Activated T-cell treated with anti-CD3 and anti-CD28 coated beads for 24 hours (primary cell): ENCODE measurements around the gene ROR1.

ENCODE experiments used
- DNase-seq: peaks from one replicate; pipeline ENCODE4 v3.0.0-alpha.2; 2020; ENCODE audit warnings: low read depth

The ROR1 gene

DNA sequence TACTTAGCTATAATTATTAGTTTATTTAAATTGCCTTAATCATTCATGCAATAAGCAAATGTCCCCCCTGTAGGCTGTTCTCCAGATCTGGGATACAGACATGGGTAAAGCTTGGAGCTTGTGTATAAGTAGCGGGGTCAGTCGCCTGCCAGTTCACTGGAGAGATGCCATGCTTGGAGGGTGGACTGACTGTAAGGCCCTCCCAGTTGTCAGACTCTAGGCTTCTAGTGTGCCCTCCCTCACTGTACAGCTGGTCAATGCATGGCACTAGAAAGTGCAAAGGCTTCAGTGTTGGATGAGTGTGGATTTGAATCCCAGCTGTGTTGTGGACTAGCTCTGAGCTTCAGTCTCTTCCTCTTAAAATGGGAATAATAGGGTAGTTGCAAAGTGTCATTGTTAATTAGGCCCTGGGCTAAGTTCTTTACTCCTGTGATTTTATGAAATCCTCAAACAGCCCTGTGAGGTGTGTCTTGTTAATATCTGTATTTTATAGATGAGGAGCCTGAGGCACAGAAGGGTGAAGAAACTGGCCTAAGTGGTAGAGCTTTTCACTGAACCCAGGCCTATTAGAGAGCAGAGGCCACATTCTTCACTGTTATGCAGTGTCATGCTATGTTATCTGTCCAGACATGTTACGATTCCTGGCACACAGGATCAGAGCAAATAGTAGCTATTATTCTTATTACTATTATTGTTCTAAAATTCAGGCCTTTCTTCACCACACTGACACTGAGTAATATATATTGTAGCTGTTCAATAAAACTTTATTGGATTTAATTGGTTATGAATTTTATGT, 85.9 kb downstream of the ROR1 start:
- no peak for DNase-seq

- no peak for DNase-seq
Measured at GRCh38 chr1:63861052-63861691, 87.4 kb downstream of the ROR1 start.

DNA sequence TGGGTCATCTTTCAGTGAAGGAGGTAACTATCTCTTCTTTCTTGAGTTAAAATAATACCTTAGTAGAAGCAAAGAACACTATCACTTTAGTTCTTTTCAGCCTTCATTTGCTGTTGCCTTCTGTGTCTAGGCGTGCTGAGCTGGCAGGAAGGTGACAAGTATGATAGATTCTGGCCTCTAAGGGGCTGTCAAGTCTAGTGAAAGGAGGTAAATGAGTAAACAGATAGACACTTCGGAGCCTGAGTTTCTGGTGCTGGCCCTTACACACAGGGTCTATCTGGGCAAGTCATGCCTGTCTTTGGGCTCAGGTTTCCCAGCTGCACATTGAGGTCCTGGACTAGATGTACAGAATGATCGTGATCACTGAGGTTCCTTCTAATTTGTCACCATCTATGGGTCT, 89.3 kb downstream of the ROR1 start:
- DNase-seq: no peak

GRCh38 chr1:63864224-63864641, 90.4 kb downstream of the ROR1 start:
- DNase-seq: no peak

DNA sequence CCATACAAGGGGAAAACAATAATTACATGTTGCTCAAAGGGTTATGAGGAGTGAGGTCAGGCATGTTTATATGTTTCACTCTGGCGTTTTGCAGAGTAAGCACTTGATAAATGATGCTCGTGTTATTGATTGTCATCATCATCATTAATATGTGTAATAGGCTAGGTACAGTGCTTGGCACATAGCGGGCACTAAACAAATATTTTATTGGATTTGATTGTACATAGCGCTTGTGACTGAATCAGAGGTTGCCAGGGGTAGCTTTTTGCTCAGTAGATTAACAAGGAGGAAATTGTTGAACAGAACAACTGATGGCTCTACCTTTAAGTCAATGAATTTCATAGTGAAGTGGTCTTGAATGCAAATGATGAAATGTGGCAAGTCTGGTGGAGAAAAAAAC, 91.7 kb downstream of the ROR1 start:
- no peak for DNase-seq

GRCh38 chr1:63866084-63866483, 92.3 kb downstream of the ROR1 start:
- DNase-seq: no peak

DNA sequence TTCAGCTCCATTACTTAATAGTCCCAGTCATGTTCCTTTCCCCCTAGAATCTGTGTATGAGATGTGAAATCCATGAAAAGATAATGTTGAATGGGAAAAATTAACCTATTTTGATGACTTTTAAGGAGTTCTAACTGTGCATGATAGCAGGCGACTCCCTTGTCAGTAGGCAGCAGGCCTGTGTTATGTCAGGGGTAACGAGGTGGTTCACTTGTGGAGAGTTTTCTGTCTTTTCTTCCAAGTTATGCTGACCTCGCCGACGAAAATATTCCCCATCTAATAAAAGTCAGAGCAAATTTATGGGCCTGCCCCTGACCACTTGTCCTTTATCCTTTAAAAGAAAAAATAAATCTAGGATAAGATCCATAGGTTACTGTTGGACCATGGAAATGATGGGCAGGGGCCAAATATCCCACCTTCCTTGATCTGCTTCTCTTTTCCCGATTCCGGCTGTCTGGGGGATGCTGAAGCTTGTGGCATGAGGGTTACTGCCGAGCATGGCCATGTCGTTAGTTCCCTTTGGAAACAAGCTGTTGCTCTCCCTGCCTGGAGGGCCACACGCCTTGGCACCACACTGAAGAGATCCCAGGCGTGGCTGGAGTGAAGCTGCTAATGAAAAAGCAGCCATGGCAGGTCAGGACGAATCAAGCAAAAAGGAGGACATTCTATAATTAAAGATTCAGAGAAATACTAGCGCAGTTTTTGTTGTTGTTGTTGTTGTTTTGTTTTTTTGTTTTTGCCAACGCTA, 93.8 kb downstream of the ROR1 start:
- DNase-seq: no peak

GRCh38 chr1:63868268-63868781, 94.5 kb downstream of the ROR1 start:
- no peak for DNase-seq

- DNase-seq: no peak
Measured at GRCh38 chr1:63870152-63870551, 96.3 kb downstream of the ROR1 start.

DNA sequence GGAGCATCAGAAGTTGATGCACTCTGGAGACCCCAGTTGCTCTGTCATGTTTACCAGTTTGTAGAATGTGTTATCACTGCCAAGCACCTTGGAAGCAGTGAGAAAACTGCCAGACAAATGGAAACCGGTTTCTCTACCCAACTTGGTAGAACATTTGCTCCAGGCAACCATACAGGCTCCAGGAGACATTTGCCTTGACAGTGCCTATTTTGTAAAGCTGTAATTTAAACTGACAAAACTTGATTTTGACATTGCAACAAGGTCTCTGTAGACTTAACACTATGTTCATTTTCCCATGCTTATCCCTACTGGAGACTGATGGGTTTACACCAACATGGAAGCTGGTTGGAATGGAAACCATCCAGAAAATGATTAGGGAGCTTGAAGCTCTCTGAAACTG, 97.6 kb downstream of the ROR1 start:
- DNase-seq: no peak

GRCh38 chr1:63873751-63874150, 99.9 kb downstream of the ROR1 start:
- no peak for DNase-seq

DNA sequence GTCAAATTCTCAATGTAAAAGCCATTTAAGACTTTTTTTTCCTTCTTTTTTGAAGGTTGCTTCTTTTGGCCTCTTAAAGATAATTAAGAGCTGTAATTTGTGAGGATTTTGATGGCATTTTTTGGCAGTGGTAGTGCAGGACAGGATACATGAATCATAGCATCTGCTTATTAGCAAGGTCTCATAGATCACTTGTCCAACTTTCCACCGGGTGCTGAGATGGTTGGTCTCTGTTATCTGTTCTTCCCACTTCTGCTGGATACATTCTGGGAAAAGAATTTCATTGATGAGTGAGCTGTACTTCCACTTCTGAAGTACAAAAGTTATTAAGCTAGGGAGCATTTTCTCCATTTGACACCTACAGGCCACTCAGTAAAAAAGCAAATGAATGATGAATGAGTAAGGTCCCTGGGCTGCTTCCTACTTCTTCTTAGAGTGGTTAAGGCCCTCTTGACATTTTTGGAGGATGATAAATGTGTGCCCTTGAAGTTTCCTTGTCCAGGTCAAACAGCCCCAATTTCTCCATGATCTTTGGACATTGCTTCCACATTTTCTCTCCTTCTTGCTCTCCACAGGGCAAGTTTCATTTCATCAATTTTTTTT, 100.6 kb downstream of the ROR1 start:
- no peak for DNase-seq

- DNase-seq: no peak
Measured at GRCh38 chr1:63875636-63876035, 101.8 kb downstream of the ROR1 start.

- DNase-seq: no peak
Measured at GRCh38 chr1:63877021-63877767, 103.4 kb downstream of the ROR1 start.

GRCh38 chr1:63877816-63878215, 104.0 kb downstream of the ROR1 start:
- DNase-seq: no peak

- no peak for DNase-seq
Measured at GRCh38 chr1:63878932-63879331, 105.1 kb downstream of the ROR1 start.

DNA sequence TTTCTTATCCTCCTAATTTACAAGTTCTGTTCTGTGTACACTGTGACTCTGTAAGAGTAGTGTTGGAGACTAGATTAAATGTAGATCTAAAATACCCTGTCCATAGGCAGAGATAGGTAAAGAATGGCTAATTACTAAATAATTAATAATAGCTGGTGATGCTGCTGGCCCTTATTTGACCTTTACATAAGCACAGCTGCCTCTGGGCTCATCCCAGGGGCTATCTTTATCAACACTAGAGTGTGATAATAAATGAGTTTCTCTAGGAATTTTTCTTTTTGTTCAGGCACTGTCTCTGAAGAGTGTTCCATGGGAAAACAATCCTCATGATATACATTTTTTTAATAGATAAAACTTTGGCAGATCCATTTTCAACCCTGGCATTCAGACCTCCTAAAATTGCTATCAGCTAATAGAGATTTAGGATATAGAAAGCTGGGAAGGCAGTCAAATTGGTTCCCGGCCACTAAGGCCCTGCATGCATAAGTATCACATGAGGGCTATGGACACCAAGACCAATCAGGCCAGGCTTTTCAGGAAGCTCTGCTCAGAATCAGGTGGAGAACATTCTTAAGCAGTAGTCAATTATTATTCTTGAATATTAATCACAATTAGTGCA, 107.2 kb downstream of the ROR1 start:
- DNase-seq: no peak

DNA sequence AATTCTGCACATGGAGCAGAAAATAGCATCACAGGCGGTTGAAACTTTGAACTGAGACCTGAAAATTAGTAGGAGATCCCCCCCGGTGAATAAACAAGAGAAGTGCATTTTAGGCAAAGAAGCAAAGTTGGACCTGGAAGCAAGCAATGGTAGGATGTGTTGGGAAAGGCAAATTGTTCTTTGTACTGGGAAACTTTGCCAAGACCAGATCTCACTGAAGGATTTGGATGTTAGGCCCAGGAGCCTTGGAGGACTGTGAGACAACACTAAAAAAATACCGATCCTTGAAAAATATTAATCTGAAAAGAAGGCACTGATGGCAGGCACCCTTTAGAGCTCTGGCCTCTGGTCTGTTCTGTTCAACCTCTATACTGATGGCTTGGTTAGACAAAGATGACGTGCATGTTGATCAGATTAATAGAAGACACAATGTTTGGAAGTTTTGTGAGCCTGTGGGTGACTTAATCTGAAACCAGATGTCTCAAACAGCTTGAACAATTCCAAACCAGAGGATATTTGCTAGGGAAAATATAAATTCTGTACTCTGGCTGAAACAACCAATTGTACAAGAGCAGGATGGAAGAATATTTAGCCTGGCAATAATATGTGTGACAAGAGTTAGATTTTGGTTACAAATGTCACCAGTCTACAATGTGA, 108.4 kb downstream of the ROR1 start:
- no peak for DNase-seq

DNA sequence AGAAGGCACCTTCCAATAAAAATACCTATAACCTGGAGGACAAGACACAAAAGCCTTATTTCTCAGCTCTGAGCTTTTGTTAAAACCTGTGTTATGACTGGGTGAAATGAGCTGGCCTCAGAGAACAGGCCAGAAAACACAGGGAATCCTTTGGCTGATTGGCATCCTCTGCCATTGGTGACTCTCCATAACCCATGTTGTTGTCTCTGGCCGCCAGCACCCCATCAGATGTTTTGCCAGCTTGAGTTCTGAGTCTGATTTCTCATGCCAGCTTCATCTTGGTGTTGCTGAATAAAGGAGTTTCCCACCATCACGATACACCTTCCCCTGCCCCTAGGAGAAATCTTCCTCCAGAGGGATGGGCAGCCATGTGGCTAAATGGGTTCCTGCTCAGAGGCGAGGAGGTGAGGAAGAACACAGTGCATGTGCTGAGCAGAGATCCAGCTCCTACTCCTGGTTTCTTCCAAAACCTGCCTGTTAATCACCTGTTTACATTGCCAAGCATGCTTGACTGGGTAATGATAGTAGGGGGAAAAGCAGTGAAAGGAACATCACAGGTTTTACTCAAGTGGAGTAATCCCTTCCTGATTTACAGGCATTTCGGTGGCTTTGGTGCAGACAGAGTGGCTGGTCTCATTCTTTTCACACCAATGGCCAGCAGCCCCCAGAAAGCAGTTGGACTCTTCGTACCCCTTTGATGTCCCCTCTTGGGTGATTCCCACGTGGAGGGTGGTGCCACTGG, 109.8 kb downstream of the ROR1 start:
- DNase-seq: no peak

DNA sequence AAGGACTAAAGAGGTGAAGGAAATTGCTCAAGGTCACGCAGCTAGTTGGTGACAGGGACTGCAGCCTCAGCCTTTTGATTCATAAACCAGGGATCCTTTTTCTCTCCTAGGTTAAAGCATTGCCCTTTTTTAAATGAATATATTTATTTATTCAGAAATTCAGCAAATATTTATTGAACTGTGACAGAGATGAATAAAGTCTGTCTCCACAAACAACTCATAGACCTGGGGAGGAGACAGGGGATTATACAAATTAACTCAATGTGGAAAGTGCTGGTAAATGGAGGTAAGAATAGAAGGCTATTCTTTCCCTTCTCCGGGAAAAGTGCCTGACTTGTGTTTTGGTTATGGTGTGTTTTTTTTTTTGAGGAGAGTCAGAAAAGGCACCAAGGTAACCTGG, 110.7 kb downstream of the ROR1 start:
- no peak for DNase-seq
